H1 (cell line): ENCODE data around the gene PHKA1. TPM values are rescaled to one million over a fixed set of nuclear protein-coding genes. Genes with fewer than 3 reads are reported as not detected.

ENCODE experiments used
- FOSL1 ChIP-seq: IDR thresholded peaks from 2 replicates; pipeline ENCODE4 v1.6.1; 2011; ENCODE audit warnings: mild to moderate bottlenecking, low read depth, low read length, moderate library complexity; ENCODE audit not compliant: insufficient read depth
- SAP30 ChIP-seq: fragments of 300-600 bp; sonication (generic); IDR thresholded peaks from 2 replicates; pipeline ENCODE4 v1.7.1; 2012; ENCODE audit warnings: low read length, moderate library complexity, mild to moderate bottlenecking, inconsistent platforms; ENCODE audit not compliant: insufficient read depth, insufficient replicate concordance
- ZNF274 ChIP-seq: IDR thresholded peaks from 2 replicates; pipeline ENCODE4 v1.7.0; 2012; ENCODE audit warnings: low read length, borderline replicate concordance; ENCODE audit errors: extremely low read depth
- polyA plus RNA-seq, 7 experiments: library from polyadenylated mRNA; depleted of rRNA in 3 of 7; stranded (reverse) in 5 of 7; unstranded in 2 of 7; fragments of >200 nt in 5 of 7; fragments of 200-250 nt in 2 of 7; gene quantifications; 1 replicate in 5 of 7; 2 replicates in 1 of 7; 4 replicates in 1 of 7; pipeline versions ENCODE4 v1.2.1 to v1.2.3, GENCODE V29; 2011 to 2013; ENCODE audit warnings: missing spikeins in 2 of 7, mixed read lengths in 2 of 7
- total RNA-seq: library from RNA; stranded (reverse); fragmentation: NEBNext Ultra II Directional; extraction: Animal tissue kit (Norgen Biotek cat#: 25700); gene quantifications from 2 replicates; pipeline ENCODE4 v1.2.1, GENCODE V29; 2021

Gene PHKA1
- total and polyA plus RNA-seq, 2 of the 8 experiments (the other 6 are each of a cell fraction or from before 2014, with no cell fraction given) = 4.2 to 7.2 TPM

DNA sequence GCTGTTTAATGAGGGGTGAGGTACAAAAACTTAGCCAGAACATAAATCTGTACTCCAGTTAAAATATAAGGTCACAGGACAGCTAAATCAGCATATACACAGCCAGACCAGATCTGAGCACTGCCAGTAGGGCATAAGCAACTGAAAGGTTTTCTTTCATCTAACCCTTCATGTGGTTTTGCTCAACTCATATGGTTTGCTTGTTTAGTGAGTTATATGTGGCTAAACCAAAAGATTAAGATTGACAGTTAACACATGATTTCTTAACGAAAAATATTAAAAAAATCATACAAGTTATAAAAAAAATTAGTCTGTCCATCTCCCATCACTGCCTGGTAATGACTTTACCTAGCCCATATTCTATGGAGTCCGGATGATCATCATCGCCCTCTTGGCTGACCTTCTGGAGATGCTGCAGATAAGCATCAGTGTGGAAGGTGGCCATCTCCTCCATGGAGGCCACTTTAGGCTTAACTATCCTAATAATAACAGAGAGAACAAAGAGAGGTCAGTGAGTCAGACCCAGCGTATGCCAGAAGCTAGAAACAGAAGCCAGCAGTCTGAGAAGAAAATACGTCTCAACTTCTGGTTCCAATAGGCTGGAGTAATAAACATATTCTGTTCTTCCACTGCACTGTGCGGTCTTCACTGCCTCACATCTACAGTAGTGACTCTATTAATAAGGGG lies 145.6 kb downstream of the PHKA1 start (continued):
- TF ChIP-seq SAP30 (no peak), FOSL1 (no peak), ZNF274 (no peak)
